Thyroid gland (tissue), 4 donors: ENCODE data around the gene ZNF213. TPM values are rescaled to one million over a fixed set of nuclear protein-coding genes. Genes with fewer than 3 reads are reported as not detected.

Experiments
- DNase-seq, 2 donors: peaks; one replicate each; pipeline ENCODE4 v3.0.0-alpha.2; 2019
- H3K27ac ChIP-seq, 3 donors: fragments of 200-600 bp; sonication (generic); 1 replicate in 2 of 3; 2 replicates in 1 of 3; pipeline ENCODE4 v1.5.1; 2016 to 2019; ENCODE audit warnings: mild to moderate bottlenecking in 1 of 3, moderate library complexity in 1 of 3
- H3K27me3 ChIP-seq: fragments of 200-600 bp; sonication (generic); one replicate; pipeline ENCODE4 v1.5.1; 2019
- H3K36me3 ChIP-seq, 2 donors: fragments of 200-600 bp; sonication (generic); one replicate each; pipeline ENCODE4 v1.5.1; 2016 to 2019
- H3K4me1 ChIP-seq, 2 donors: fragments of 200-600 bp; sonication (generic); one replicate each; pipeline ENCODE4 v1.5.1; 2017 to 2019
- H3K4me3 ChIP-seq, 3 donors: fragments of 200-600 bp; sonication (generic); replicated peaks in 1 of 3; 1 replicate in 2 of 3; 2 replicates in 1 of 3; pipeline ENCODE4 v1.5.1; 2016; ENCODE audit warnings: mild to moderate bottlenecking in 1 of 3
- H3K9me3 ChIP-seq: fragments of 200-600 bp; sonication (generic); one replicate; pipeline ENCODE4 v1.5.1; 2017
- POLR2A ChIP-seq, 2 donors: fragments of 450-650 bp; IDR thresholded peaks; one replicate each; pipeline ENCODE4 v1.6.1; 2017; ENCODE audit warnings: antibody characterized with exemption in 2 of 2, mild to moderate bottlenecking in 2 of 2, moderate library complexity in 1 of 2
- WGBS, 2 donors: methylation state at CpG; one replicate each; pipeline ENCODE4 v1.1.5; 2017; 5-methylcytosine and 5-hydroxymethylcytosine counted together
- intact Hi-C: fragments of 100-400 bp; cut with DNase I; formaldehyde crosslinking; loops from one replicate; pipeline ENCODE4 v1.15.1; 2023
- total RNA-seq, 4 donors: library from RNA; depleted of rRNA; stranded (reverse); fragments of >200 nt; gene quantifications; one replicate each; pipeline ENCODE4 v1.2.3, GENCODE V29; 2016
- TF ChIP-seq, protein P1 (sequence below), 6 experiments: fragments of 200-600 bp in 3 of 6; fragments of 450-650 bp in 3 of 6; sonication (generic) in 3 of 6; IDR thresholded peaks; one replicate each; pipeline ENCODE4 v1.5.1; 2016 to 2019; ENCODE audit warnings: antibody characterized with exemption in 6 of 6, mild to moderate bottlenecking in 2 of 6, inconsistent platforms in 1 of 6, moderate library complexity in 1 of 6

The ZNF213 gene
- total RNA-seq, 4 donors from 2014 or later, result 5.2 to 10.2 (median 8.7) TPM

- Histone ChIP-seq H3K27me3 (no peaks in the 10 kb centered on the region), H3K36me3 (peaks cover 0 to 4% of the 10 kb centered on the region in 2 donors), H3K27ac (no peak overlapping the region), H3K9me3 (no peaks in the 10 kb centered on the region), H3K4me3 (no peak overlapping the region), H3K4me1 (peaks cover 8 to 30% of the 10 kb centered on the region in 2 donors)
- intact Hi-C loops, result no loop called here
- 68 to 76% methylated on average over 12 of the region's 12 CpGs for WGBS, 2 donors
- DNase-seq, result peak in 1 of 2 donors; percentile 35
- TF ChIP-seq POLR2A (IDR thresholded peaks at IDR 0.05), result no peak
- TF ChIP-seq, protein P1, sequence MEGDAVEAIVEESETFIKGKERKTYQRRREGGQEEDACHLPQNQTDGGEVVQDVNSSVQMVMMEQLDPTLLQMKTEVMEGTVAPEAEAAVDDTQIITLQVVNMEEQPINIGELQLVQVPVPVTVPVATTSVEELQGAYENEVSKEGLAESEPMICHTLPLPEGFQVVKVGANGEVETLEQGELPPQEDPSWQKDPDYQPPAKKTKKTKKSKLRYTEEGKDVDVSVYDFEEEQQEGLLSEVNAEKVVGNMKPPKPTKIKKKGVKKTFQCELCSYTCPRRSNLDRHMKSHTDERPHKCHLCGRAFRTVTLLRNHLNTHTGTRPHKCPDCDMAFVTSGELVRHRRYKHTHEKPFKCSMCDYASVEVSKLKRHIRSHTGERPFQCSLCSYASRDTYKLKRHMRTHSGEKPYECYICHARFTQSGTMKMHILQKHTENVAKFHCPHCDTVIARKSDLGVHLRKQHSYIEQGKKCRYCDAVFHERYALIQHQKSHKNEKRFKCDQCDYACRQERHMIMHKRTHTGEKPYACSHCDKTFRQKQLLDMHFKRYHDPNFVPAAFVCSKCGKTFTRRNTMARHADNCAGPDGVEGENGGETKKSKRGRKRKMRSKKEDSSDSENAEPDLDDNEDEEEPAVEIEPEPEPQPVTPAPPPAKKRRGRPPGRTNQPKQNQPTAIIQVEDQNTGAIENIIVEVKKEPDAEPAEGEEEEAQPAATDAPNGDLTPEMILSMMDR (IDR thresholded peaks at IDR 0.05), result peak in 4 of 6 experiments; percentile 11 to 50 (median 43)
Observed at GRCh38 chr16:3131755-3132377, 3.0 kb upstream of the ZNF213 start.

DNA sequence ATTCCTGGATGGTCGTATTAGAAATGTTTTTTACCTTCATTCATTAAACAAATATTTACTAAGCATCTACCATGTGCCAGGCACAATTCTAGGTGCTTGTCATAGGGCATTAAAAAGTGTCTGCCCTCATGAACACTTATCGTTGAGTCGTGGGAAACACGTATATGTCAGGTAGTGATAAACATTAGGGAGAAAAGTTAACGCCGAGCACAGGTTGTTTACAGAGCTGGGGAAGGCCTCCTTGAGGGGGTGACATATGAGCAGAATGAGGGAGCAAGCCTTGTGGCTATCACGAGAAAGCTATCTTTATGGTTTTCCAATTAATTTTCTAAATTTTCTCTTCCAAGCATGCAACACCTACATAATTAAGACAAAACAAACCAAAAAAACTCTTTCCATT is 985 bp upstream of the ZNF213 start:
- no peaks in the 10 kb centered on the region for H3K9me3 ChIP-seq
- 16 to 17% methylated on average over 7 of the region's 7 CpGs for WGBS, 2 donors
- peak overlapping the region in 2 of 3 donors; percentile 81 to 95 for H3K27ac ChIP-seq
- H3K36me3 ChIP-seq, result peaks cover 0 to 4% of the 10 kb centered on the region in 2 donors
- DNase-seq, result no peak
- no peak for TF ChIP-seq POLR2A (IDR thresholded peaks at IDR 0.05)
- H3K4me1 ChIP-seq, result peaks cover 8 to 26% of the 10 kb centered on the region in 2 donors
- intact Hi-C loops, result no loop called here
- peak overlapping the region; percentile 81 to 100 (median 83) for H3K4me3 ChIP-seq
- no peaks in the 10 kb centered on the region for H3K27me3 ChIP-seq

- Histone ChIP-seq H3K36me3 (peaks cover 0 to 4% of the 10 kb centered on the region in 2 donors), H3K9me3 (no peaks in the 10 kb centered on the region), H3K27ac (peak overlapping the region; percentile 72 to 95 (median 84)), H3K4me1 (peaks cover 8 to 12% of the 10 kb centered on the region in 2 donors), H3K27me3 (no peaks in the 10 kb centered on the region), H3K4me3 (peak overlapping the region; percentile 72 to 93 (median 83))
- 1 to 2% methylated on average over 13 to 16 of the region's 43 CpGs for WGBS, 2 donors
- DNase-seq, result no peak
- intact Hi-C loops, result no loop called here
- TF ChIP-seq, protein P1 (IDR thresholded peaks at IDR 0.05), result no peak
- peak in 1 of 2 donors; percentile 3 for TF ChIP-seq POLR2A (IDR thresholded peaks at IDR 0.05)
Observed at GRCh38 chr16:3135126-3135715, 392 bp downstream of the ZNF213 start.

GRCh38 chr16:3137267-3137666 is 2.4 kb downstream of the ZNF213 start:
- Histone ChIP-seq H3K4me1 (peaks cover 8 to 12% of the 10 kb centered on the region in 2 donors), H3K36me3 (peaks cover 0 to 9% of the 10 kb centered on the region in 2 donors), H3K27me3 (no peaks in the 10 kb centered on the region), H3K4me3 (no peak overlapping the region), H3K27ac (no peak overlapping the region), H3K9me3 (no peaks in the 10 kb centered on the region)
- intact Hi-C loops, result no loop called here
- TF ChIP-seq, protein P1 (IDR thresholded peaks at IDR 0.05), result no peak
- WGBS, 2 donors, result 93 to 99% methylated on average over 10 to 13 of the region's 13 CpGs
- DNase-seq, result no peak

GRCh38 chr16:3138342-3138741 is 3.5 kb downstream of the ZNF213 start:
- no peak for TF ChIP-seq POLR2A (IDR thresholded peaks at IDR 0.05)
- TF ChIP-seq, protein P1 (IDR thresholded peaks at IDR 0.05), result no peak
- no peaks in the 10 kb centered on the region for H3K9me3 ChIP-seq
- intact Hi-C loops, result no loop called here
- H3K4me3 ChIP-seq, result no peak overlapping the region
- H3K4me1 ChIP-seq, result peaks cover 8 to 10% of the 10 kb centered on the region in 2 donors
- H3K27ac ChIP-seq, result no peak overlapping the region
- peaks cover 0 to 9% of the 10 kb centered on the region in 2 donors for H3K36me3 ChIP-seq
- H3K27me3 ChIP-seq, result no peaks in the 10 kb centered on the region
- WGBS, 2 donors, result 91 to 93% methylated on average over 4 to 13 of the region's 21 CpGs
- no peak for DNase-seq
